Fibroblast of skin of left biceps (primary cell): ENCODE data around the gene SORD.
"Not testable (repeated sequence)": the region's sequence is repeated elsewhere in the genome, so short reads cannot be mapped to it uniquely, and the experiment has no call there.

Experiments
- DNase-seq, 2 experiments: peaks; one replicate each; pipeline ENCODE4 v3.0.0-alpha.2; 2013; ENCODE audit warnings: low read depth in 2 of 2

SORD gene

DNA sequence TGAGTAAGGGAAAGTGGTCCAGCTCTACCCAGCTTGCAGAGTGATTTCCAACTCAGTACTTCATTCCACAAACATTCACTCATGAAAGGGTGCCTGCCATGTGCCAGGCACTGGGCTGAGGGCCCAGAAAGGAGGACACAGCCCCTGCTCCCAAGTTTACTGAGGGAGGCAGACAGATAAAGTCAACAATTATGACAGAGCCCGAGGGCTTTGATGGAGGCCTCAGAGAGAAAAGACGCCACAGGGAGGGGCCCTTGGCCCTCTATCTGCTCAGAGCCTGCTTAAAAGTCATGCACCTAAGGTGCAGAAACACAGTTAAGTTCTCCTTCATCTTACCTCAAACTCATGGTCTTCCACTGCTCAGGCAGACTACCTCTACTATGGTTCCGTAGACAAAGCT lies 1.7 kb downstream of the SORD start:
- not testable (repeated sequence) for DNase-seq

GRCh38 chr15:45025627-45026026 lies 2.6 kb downstream of the SORD start:
- not testable (repeated sequence) for DNase-seq

GRCh38 chr15:45026651-45027190 lies 3.7 kb downstream of the SORD start:
- no peak for DNase-seq

DNA sequence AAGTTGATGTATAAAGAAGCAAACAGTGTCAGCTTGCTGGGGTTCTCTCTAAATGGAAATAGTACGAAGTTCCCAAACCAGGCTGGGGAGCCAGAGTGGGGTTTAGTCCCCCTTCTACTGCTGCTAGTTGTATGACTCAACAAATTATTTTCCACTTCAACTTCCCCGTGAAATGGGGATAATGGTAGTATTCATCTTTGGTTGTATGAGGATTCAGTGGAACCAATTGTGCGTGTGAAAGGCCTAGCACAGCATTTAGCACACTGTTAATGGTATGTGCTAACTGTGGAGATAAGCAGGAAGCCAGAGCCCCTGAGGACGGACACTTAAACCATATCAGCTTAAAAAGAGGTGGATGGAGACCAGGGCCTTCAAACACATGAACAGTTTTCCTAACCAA lies 4.2 kb downstream of the SORD start:
- no peak for DNase-seq

DNA sequence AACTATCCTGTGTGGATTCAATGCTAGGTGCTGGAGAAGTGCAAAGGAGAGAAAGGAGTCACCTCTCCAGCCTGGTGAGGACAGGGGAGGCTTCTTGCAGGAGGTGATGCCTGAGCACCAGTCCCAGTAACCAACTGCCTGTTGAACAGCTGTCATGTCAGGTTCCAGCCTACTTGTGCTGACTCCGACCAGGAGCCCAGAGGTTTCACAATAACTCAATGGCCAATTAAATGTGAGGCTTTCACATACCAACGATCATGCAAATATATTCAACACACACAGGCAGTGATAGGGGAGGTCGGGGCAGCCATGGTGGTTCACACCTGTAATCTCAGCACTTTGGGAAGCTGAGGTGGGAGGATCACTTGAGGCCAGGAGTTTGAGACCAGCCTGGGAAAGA lies 7.7 kb downstream of the SORD start:
- no peak for DNase-seq

DNA sequence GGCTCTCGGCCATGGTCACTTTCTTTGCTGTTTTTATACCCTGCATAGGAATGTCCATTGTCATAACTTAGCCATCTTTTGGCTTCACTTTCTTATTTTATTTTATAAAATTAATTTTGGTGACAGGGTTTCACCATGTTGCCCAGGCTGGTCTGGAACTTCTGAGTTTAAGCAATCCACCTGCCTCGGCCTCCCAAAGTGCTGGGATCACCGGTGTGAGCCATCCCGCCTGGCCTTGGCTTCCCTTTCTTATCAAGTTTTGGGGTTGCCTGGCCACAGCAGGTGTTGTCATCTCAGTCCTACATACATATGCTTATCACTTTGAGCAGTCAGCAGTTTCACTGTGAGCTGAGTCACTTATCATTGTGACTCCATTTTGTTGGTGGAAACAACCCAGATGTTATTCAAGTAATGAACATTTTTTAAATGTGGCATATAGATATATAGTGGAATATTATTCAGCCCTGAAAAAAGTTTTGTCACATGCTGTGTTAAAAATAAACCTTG lies 8.6 kb downstream of the SORD start:
- not testable (repeated sequence) for DNase-seq

GRCh38 chr15:45032501-45032900 lies 9.5 kb downstream of the SORD start:
- DNase-seq: not testable (repeated sequence)

- not testable (repeated sequence) for DNase-seq
These were observed 11.1 kb downstream of the SORD start for GRCh38 chr15:45034087-45034486.

DNA sequence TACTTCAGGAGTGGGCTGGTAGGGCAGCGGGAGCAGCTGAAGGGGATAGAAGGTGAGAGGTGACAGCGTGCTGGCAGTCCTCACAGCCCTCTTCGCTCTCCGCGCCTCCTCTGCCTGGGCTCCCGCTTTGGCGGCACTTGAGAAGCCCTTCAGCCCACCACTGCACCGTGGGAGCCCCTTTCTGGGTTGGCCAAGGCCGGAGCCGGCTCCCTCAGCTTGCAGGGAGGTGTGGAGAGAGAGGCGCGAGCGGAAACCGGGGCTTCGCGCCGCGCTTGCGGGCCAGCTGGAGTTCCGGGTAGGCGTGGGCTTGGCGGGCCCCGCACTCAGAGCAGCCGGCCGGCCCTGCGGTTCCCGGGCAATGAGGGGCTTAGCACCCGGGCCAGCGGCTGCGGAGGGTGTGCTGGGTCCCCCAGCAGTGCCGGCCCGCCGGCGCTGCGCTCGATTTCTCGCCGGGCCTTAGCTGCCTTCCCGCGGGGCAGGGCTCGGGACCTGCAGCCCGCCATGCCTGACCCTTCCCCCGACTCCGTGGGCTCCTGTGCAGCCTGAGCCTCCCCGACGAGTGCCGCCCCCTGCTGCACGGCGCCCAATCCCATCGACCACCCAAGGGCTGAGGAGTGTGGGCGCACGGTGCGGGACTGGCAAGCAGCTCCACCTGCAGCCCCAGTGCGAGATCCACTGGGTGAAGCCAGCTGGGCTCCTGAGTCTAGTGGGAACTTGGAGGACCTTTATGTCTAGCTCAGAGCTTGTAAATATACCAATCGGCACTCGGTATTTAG lies 11.8 kb downstream of the SORD start:
- not testable (repeated sequence) for DNase-seq

- peak; percentile 3 to 12 for DNase-seq
These were observed 14.1 kb downstream of the SORD start for GRCh38 chr15:45036812-45037781.

DNA sequence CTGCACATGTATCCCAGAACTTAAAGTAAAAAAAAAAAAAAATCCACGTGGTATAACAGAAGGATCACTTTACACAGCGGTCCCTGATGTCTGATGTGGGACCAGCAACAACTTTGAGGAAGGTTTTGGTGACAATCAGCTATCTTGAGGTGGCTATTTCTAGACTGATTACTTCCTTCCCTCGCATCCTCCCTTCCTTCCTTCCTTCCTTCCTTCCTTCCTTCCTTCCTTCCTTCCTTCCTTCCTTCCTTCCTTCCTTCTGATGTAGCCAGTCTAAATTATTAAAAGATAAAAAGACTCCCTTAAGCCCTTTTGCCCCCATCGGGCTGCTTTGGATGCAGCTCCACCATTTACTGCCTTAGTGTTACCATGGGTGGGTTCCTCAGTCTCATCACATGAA lies 14.9 kb downstream of the SORD start:
- no peak for DNase-seq

DNA sequence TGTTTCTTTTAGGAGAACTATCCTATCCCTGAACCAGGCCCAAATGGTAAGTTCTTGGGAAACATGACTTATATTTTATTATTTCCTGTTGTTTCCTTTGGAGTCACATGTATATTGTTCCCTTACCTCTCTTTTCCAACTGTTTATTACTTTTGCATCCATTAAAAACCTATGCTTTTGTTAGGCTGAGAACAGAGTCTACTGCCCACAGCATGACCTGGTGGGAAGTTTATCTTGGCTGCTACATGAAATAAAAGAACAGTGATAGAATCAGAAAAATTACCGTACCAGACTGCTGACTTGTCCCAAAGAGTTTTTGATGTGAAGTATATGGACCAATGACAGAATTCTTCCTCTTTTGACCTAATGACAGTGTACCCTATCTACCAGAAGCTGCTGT lies 17.4 kb downstream of the SORD start:
- not testable (repeated sequence) for DNase-seq

DNA sequence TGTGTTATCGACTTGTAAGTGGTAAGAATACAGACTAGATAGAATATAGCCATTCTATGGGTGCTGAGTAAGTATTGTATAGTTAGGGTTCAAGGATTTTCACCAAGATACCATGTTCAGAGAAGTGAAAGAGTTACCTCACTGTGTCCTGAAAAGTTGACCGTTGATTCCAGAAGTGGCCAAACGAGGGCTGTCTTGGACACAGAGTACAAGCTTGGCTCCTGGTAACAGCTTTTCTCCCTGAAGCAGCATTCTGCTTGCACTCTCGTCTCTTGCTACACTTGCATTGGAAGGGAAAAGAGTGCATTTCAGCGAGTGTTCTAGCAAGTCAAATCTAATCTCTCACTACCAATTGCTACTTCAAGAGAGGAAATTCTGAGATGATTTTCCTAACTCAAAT lies 18.5 kb downstream of the SORD start:
- not testable (repeated sequence) for DNase-seq

DNA sequence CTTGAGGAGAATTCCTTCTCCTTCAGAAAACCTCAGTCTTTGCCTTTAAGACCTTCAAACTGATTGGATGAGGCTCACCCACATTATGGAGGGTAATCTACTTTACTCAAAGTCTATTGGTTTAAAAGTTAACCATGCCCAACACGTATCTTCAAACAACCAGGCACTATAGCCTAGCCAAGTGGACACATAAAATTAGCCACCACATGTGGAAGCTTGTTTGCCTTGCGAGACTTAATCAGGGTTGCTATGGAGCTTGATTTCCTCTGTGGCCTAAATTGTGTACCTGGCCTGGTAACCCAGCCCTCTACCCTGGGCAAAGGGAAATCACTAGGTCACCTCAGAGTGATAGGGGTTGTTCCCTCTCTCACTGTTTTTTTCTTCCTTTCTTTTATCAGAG lies 19.9 kb downstream of the SORD start:
- not testable (repeated sequence) for DNase-seq

- DNase-seq: not testable (repeated sequence)
These were observed 21.3 kb downstream of the SORD start for GRCh38 chr15:45044270-45044669.

- DNase-seq: not testable (repeated sequence)
These were observed 25.4 kb downstream of the SORD start for GRCh38 chr15:45048449-45048793.

GRCh38 chr15:45048794-45049631 lies 26.0 kb downstream of the SORD start:
- no peak for DNase-seq

GRCh38 chr15:45050587-45050986 lies 27.6 kb downstream of the SORD start:
- DNase-seq: no peak

DNA sequence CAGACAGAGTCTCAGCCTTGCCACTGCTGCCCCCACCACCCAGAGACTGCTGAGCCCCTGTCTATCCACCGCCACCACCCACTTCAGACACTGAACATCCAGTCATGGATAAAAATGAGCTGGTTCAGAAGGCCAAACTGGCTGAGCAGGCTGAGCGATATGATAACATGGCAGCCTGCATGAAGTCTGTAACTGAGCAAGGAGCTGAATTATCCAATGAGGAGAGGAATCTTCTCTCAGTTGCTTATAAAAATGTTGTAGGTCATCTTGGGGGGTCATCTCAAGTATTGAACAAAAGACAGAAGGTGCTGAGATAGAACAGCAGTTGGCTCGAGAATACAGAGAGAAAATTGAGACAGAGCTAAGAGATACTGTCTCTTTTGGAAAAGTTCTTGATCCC lies 29.7 kb downstream of the SORD start:
- not testable (repeated sequence) for DNase-seq

GRCh38 chr15:45058690-45059675 lies 36.0 kb downstream of the SORD start:
- not testable (repeated sequence) for DNase-seq
